C4-2B (cell line): ENCODE data around the gene ADPRS.

Experiments used
- CTCF ChIP-seq: fragments of 450-650 bp; conservative IDR thresholded peaks from 2 replicates; pipeline ENCODE4 v1.5.1; 2017; ENCODE audit warnings: mild to moderate bottlenecking
- ZFX ChIP-seq: fragments of 450-650 bp; IDR thresholded peaks from 2 replicates; pipeline ENCODE4 v1.6.1; 2017

- no peak for TF ChIP-seq CTCF
- TF ChIP-seq ZFX, result no peak
Measured at GRCh38 chr1:36086529-36087232, 2.0 kb upstream of the ADPRS start.
